Skin of body (tissue), 2 donors: ENCODE measurements around the gene SERPINA12. TPM values are rescaled to one million over a fixed set of nuclear protein-coding genes. Genes with fewer than 3 reads are reported as not detected.
"Not testable (repeated sequence)": the region's sequence is repeated elsewhere in the genome, so short reads cannot be mapped to it uniquely, and the experiment has no call there.

Source experiments
- DNase-seq: peaks from one replicate; lab custom pipeline; 2025; lab: John Stamatoyannopoulos, UW
- total RNA-seq: library from RNA; depleted of rRNA; stranded (reverse); fragments of >200 nt; gene quantifications from one replicate; pipeline ENCODE4 v1.2.3, GENCODE V29; 2014

The SERPINA12 gene
- total RNA-seq, 1 donor from 2014 or later: 16.9 TPM

DNA sequence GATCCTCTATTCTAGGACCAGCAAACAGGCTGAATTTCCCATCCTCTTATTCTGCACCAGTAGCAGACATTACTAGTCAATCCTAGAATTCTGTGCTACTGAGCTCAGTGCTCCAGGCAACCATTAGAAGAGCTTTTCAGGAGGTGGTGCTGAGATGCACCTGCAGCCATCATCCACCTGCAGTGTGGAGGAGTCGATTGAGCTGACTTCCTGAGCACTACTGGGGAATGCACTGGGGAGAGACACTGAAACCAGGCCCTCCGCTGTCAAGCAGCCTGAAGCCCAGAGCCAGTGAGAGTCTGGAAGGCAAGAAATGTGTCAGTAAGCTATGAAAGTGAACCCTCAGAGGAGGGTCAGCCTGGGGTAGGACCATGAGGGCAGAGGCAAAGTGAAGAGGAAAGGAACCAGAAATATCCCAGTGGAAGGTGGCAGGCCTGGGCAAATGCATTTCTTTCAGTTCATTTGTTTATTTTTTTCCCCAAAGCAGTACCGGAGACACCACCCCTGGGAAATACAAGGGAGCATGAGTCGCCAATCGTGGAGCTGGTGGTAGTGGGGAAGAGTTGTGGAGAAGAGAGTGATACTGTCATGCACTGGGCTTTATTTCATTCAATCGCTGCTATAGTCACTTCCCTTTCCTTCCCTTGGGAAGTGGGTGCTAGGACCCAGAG lies 28.9 kb upstream of the SERPINA12 start:
- DNase-seq: no peak

GRCh38 chr14:94536836-94537235 lies 27.6 kb upstream of the SERPINA12 start:
- DNase-seq: no peak

- DNase-seq: no peak
Observed at GRCh38 chr14:94535506-94535905, 26.2 kb upstream of the SERPINA12 start.

DNA sequence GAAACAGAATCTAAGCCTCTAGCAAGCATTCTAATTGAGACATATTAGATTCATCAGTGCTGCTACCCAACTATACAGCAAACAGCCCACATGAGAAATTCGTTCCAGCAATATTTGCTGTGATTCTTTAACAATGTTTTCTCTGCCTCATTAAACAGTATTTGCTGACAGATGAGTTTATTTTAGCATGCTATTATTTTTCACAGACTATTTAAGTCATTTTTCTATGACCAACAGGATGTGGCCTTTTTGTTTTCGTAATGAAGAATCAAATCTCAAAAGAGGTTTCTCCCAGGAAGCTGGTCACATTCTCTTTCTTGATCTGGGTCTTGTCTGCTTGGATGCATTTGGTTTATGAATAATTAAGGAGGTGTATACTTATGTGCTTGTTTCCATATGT lies 23.2 kb upstream of the SERPINA12 start:
- DNase-seq: no peak

DNA sequence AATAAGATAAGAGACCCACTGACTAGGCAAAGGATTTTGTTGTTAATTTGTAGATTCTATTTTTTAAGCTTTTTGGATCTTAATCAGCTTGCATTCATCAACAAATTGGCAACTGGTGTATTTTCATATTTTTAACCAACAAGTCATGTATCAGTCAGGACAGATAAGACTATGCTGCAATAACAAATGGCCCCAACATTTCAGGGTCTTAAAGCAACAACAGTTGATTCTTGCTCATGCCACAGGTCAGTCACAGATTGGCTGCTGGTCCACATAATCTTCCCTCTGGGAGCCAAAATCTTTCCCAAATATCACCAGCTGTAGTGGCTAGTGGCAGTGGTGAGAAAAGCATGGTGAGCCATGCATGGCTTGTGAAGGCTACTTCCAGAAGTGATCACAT lies 21.9 kb upstream of the SERPINA12 start:
- DNase-seq: no peak

GRCh38 chr14:94524093-94524492 lies 14.8 kb upstream of the SERPINA12 start:
- DNase-seq: no peak

- no peak for DNase-seq
Observed at GRCh38 chr14:94523265-94523664, 14.0 kb upstream of the SERPINA12 start.

DNA sequence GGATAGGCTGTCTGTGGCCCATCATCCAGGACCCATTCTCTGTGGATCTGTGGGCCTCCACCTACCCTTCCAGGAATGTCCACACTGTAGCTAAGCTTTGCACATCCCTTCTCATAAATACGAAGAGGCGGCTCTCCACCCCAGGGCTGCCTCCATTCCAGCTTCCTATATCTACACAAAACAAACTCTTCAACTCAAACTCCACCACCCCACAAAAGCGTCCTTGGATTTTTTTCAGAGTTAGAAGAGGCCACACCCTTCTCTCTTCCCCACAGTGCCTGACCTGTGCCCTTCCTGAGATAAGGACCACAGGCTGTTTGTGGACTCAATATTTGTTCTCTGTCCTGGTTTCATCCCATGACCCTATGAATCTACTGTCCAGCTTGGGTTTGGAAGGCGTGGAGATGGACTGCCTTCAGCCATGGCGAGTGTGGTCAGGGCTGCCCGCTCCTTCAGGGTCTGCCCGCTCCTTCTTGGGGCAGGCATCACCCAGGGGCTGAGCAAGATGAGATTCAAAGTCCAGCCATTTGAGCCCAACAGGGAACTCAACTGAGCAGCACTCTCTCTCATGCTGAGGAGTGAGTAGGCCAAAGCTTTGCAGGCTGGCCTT lies 13.0 kb upstream of the SERPINA12 start:
- DNase-seq: no peak

DNA sequence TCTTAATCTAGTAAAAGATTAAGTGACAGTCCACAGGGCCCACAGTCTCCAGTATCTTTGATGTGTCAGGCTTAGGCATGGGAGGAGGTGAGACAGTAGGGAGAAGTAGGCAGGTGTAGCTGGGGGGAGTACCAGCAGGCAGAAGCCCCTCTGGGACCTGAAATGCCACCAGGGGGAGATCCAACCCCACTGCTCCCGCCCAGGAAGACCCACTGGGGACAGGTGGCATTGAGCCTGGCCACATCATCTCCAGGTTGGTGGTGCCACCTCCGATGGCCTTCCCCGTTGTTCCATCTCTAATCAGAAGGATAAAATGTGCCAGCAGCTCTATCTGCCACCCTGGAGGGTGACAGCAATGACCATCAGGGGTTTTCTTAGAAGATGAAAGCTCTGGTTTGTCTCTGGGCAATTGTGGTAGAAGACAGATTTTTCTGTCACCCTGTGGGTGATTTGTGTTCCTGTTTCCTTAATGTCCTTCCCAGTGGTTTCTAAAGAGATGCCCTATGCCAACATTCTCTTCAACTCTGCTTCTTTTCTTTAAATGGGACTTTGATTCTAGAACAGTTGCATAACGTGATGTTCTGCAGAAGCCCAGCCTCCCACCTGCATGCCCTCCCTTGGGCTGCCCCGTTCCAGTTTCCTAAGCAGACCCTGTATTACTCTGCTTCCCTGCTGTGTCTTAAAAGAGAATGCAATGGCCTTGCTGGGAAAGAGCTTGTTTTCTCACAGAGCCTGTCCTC lies 12.3 kb upstream of the SERPINA12 start:
- DNase-seq: no peak

GRCh38 chr14:94517641-94518257 lies 8.5 kb upstream of the SERPINA12 start:
- no peak for DNase-seq

DNA sequence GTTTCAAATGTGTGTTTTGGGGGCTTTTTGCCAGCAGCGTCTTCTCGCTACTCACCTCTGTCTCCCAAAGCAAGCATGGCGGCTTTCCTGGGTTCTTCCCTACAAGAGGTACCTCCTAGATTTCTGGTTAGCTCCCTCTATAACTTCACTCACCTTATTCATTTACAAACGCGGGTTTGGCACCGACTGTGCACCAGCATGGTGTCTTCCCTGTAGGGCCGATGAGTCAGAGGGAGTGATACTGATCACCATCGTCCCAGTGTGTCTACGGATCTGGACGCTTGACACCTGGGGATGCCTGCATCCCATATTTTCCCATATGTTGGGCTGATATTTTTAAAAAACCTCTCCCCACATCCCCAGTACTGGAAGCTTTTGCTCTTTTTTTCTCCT lies 8.0 kb upstream of the SERPINA12 start:
- DNase-seq: no peak

DNA sequence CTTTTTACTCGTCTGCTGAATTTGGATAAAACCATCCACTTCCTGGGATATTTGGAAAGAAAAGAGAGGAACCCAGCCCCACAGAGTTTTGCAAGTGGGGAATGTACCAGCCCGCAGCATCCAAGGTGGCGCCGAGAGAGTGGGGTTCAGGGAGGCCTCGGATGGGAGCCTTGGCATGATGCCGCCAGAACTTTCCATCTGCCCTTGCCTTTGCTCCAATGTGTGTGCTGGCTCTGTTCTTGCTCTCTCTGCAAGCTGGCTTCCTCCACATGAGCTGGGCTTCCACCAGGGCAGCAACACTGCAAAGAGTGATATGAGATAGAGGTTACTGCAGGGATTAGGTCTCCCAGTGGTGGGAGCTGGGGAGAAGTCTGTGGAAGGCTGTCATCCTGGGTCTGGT lies 6.6 kb upstream of the SERPINA12 start:
- DNase-seq: no peak

DNA sequence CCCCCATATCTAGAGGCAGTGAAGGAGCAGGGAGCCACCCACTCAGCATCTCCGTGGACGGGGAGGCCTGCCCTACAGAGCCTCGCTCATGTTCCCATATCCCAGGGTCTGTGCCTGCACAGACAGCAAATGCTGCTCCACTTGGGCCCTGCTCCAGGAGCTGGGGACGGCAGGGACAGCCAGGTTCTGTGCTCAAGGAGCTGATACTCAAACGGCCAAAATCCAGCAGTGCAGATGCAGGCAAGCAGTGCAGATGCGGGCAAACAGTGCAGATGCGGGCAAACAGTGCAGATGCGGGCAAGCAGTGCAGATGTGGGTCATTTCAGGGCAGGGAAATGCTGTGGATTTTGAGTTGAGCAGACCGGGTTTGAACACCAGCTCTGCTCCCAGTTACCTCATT lies 6.2 kb upstream of the SERPINA12 start:
- DNase-seq: no peak

DNA sequence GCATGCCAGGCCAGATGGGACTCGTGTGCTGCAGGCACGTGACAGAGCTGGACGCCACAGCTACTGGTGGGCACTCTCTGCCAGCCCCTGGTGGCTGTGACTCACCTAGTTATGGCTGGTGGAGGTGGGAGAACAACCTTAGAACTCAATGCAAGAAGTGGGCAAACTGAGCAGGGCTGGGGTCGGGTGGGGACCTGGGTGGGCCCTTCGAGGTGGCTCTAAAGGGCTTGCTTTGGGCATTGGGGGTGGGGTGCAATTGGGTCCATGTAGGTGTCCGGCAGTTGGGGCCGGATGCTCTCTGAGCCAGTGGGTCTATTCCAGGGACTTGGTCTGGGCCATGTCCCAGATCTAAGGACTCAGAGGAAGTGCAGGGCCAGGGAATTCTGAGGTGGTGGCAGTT lies 5.1 kb upstream of the SERPINA12 start:
- DNase-seq: no peak

DNA sequence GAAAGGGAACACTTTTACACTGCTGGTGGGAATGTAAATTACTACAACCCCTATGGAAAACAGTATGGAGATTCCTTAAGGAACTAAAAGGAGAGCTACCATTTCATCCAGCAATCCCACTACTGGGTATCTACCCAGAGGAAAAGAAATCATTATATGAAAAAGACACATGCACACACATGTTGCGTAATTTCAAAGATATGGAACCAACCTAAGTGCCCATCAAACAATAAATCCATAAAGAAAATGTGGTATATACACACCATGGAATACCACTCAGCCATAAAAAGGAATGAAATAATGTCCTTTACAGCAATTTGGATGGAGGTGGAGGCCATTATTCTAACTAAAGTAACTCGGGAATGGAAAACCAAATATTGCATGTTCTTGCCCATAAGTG lies 1.2 kb upstream of the SERPINA12 start:
- DNase-seq: not testable (repeated sequence)

- no peak for DNase-seq
Observed at GRCh38 chr14:94505641-94506040, 3.6 kb downstream of the SERPINA12 start.

GRCh38 chr14:94505206-94505605 lies 4.1 kb downstream of the SERPINA12 start:
- DNase-seq: no peak

- no peak for DNase-seq
Observed at GRCh38 chr14:94501588-94502516, 7.4 kb downstream of the SERPINA12 start.

GRCh38 chr14:94500264-94500663 lies 9.0 kb downstream of the SERPINA12 start:
- no peak for DNase-seq

GRCh38 chr14:94499673-94500072 lies 9.6 kb downstream of the SERPINA12 start:
- no peak for DNase-seq

GRCh38 chr14:94498215-94498614 lies 11.1 kb downstream of the SERPINA12 start:
- DNase-seq: no peak
